Activated T-cell treated with anti-CD3 and anti-CD28 coated beads for 1 hour (primary cell): ENCODE data around the gene CARMIL1.

Experiments used
- DNase-seq: peaks from one replicate; pipeline ENCODE4 v3.0.0-alpha.2; 2020; ENCODE audit warnings: low read depth

Gene CARMIL1

DNA sequence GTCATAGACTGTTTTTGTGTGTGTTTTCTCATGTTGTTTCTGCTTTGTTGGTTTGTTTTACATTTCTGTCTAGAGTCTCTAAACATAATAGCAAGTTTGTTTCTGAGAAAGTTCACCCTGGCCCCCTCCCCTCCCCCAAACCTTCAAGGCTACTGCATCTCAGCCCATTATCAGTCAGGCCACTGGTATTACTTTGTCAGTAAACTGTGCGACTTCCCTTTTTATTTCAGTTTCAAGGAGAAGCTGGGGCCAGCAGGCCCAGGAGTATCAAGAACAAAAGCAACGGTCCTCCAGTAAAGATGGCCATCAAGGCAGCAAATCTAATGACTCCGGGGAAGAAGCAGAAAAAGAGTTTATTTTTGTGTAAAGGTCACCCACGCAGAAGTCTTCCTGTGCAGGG is 340.0 kb downstream of the CARMIL1 start:
- no peak for DNase-seq

GRCh38 chr6:25620391-25620790 is 341.2 kb downstream of the CARMIL1 start:
- DNase-seq, result no peak

GRCh38 chr6:25623065-25623464 is 343.9 kb downstream of the CARMIL1 start:
- no peak for DNase-seq

GRCh38 chr6:25623879-25624278 is 344.7 kb downstream of the CARMIL1 start:
- no peak for DNase-seq

DNA sequence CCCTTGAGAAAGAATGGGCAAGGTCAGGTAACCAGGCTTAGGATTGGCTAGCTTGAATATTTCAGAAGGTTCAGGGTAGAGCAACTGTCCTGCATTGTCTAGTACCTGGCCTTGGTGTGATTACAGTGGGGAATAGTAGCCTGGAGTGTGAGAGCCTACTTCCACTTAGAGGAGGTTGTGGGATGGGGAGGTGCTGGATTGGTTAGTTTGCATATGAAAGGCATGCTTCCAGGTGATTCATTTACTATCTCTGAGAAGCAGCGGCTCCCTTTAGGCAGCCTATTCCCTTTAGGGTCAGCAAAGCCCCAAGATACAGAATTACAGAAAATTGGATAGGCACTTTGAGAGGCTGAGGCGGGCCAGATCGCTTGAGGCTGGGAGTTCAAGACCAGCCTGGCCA is 347.8 kb downstream of the CARMIL1 start:
- no peak for DNase-seq

- DNase-seq, result no peak
Observed at GRCh38 chr6:25628471-25629197, 349.5 kb downstream of the CARMIL1 start.

DNA sequence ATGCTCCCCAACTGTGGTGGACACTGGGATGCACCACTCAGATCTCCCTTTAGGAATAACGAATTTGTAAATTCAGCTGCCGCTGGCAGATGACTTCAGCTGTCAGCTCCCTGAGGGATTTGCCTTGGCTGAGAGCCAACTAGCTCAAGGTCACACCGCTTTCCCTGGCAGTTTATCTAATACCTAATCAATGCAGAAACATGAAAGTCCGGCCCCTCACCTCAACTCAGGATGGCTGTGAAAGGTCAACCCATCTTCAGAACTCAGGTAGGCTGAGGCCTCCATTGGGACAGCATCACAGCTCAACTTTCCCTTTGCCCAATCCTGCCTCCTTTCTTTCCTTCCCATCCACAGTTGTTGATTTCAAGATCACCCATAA is 350.0 kb downstream of the CARMIL1 start:
- no peak for DNase-seq

DNA sequence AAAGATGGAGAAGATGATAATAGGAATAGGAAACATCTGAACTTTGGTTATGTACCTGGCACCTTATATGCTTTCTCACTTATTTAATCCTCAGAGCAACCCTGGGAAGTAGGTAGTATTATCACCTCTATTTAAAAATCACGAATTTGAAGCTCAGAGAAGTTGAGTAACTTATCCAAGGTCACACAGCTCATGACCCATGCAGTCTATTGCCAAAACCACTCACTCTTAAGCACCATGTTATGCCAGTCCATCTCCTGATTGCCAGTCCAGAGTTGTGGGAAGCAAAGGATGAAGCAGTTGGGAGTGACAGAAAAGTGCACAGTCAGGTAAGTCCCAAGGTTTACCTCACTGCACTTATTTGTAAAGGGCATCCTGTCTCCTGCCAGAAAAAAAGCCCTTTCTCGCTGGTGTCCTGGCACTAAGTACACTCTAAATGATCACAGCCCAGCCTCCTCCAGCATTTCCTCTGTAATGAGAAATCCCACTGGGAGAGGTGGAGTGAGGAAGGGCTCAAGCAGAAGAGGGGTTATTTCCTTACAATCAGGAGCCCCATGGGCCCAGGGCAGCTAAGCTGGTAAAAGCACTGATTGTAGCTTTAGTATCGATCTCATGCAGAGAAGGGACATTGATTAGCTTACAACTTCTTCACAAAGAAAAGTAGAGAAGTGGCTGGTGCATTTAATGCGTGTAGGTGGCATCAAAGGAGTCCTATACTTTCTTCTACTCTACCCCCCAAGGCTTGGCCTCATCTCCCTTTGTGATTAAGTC is 351.5 kb downstream of the CARMIL1 start:
- DNase-seq, result no peak

- no peak for DNase-seq
Observed at GRCh38 chr6:25635886-25636317, 356.7 kb downstream of the CARMIL1 start.

GRCh38 chr6:25637211-25637610 is 358.0 kb downstream of the CARMIL1 start:
- no peak for DNase-seq

- no peak for DNase-seq
Observed at GRCh38 chr6:25637960-25638434, 358.8 kb downstream of the CARMIL1 start.

DNA sequence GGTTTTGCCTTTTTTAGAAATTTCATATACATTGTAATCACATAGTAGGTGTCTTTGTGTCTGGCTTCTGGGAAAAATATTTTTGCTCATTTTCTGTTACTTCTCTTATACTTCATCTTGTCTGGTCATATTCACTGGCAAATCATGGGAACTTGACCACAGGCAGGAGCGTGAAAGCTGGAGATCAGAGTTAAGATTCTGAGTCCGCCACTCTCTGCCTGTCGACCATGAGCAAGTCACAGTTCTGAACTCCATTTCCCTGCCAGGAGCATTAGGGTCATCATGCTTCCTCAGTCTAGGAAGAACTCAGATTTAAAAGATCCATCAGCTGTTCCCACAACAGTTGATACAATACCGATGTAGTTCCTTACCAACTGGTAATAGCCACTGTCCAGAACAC is 360.5 kb downstream of the CARMIL1 start:
- DNase-seq, result no peak

- no peak for DNase-seq
Observed at GRCh38 chr6:25640446-25640845, 361.3 kb downstream of the CARMIL1 start.

DNA sequence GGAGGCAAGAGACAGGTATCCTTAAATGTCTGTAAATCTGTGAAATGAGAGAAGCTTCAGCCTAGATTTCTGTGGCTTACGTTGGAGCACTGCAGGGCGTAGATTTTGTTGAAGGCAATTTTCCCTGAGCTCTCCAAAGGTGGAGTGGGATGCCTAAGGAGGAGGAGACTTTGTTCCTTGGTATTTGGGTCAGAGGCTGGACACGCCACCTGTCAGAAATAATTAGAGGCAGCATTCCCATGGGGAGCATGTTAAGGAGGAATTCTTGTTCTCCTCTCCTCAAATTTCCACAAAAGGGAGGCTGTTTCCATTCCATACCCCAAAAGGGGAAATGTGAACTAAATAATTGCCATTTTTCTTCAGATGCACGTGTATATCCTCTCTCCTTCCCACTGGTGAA is 361.7 kb downstream of the CARMIL1 start:
- DNase-seq, result no peak

DNA sequence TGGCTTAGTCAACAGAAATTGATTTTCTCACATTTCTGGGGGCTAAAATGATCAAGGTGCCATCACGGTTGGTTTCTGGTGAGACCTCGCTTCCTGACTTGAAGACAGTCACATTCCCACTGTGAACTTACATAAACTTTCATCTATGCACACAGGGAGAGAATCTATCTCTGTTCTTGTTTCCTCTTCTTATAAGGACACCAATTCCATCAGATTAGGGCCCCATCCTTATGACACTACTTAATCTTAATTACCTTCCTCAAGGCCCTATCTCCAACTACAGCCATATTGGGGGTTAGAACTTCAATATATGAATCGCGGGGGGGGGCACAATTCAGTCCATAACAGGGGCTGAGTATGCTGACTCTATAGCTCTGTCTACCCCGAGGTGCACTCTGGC is 362.2 kb downstream of the CARMIL1 start:
- no peak for DNase-seq

- no peak for DNase-seq
Observed at GRCh38 chr6:25641940-25642666, 362.9 kb downstream of the CARMIL1 start.

- DNase-seq, result no peak
Observed at GRCh38 chr6:25642667-25643328, 363.6 kb downstream of the CARMIL1 start.

GRCh38 chr6:25645916-25646315 is 366.7 kb downstream of the CARMIL1 start:
- DNase-seq, result no peak

GRCh38 chr6:25649611-25650010 is 370.4 kb downstream of the CARMIL1 start:
- no peak for DNase-seq

DNA sequence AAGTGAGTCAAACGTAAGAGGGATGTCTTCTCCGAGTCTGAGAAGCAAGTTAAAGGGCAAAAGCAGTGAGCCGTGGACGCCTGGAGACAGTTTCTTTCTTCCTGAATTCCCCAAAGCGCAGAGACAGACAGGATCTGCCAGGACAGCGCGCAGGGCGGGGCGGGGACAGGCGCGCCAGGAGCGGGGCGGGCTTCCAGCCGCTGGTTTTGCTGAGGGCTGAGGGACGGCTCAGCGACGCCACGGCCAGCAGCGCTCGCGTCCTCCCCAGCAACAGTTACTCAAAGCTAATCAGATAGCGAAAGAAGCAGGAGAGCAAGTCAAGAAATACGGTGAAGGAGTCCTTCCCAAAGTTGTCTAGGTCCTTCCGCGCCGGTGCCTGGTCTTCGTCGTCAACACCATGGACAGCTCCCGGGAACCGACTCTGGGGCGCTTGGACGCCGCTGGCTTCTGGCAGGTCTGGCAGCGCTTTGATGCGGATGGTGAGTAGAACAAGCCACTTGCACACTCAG is 372.9 kb downstream of the CARMIL1 start, which contains the start of gene SCGN:
Gene SCGN (plus strand): TSS at position 209 of the 509 bp plus-strand sequence. CDS start 189 bp downstream, at position 398.
- DNase-seq, result peak; percentile 12

- DNase-seq, result no peak
Observed at GRCh38 chr6:25655723-25656122, 376.5 kb downstream of the CARMIL1 start.
